ENCODE data around the gene CCDC85A.

GRCh38 chr2:56318147-56318546 lies 134.4 kb downstream of the CCDC85A start:
- TF ChIP-seq CTCF (IDR thresholded peaks at IDR 0.05) (no peak), POLR2A (IDR thresholded peaks at IDR 0.05) (no peak), EP300 (IDR thresholded peaks at IDR 0.05) (no peak)

Data from tibial nerve (tissue), 4 donors.